Measurements from ENCODE around the gene RAB18. TPM values are rescaled to one million over a fixed set of nuclear protein-coding genes. Genes with fewer than 3 reads are reported as not detected.

Gene RAB18
- total RNA-seq, 1 experiment from 2014 or later, result 75.9 TPM

- BruUV-seq (replicated peaks), result no TSS peak
- Mint-ChIP-seq H3K36me3 (ENCODE audit: insufficient read depth, unreplicated experiment) (no peaks in the 10 kb centered on the region), H3K9me3 (ENCODE audit: low read depth, unreplicated experiment) (no peaks in the 10 kb centered on the region), H3K4me3 (ENCODE audit: low read depth, unreplicated experiment) (no peak overlapping the region), H3K27me3 (ENCODE audit: unreplicated experiment) (no peaks in the 10 kb centered on the region), H3K27ac (ENCODE audit: unreplicated experiment) (no peak overlapping the region), H3K4me1 (ENCODE audit: low read depth, unreplicated experiment) (peaks cover 9% of the 10 kb centered on the region)
- no peak for DNase-seq
- no peak for TF ChIP-seq CTCF (IDR thresholded peaks at IDR 0.05; ENCODE audit: unreplicated experiment)
- intact Hi-C loops (cut with micrococcal nuclease; ENCODE audit: unreplicated experiment), result no loop called here
- CTCF ChIA-PET, result interaction anchor here (0.6 to 1.4 kb wide), 2 partner anchors 19 to 67 kb away, joined by 3 to 6 read pairs; partner anchors contain the start of gene RAB18
Measured at GRCh38 chr10:27485368-27485767, 18.7 kb upstream of the RAB18 start.

- Mint-ChIP-seq H3K36me3 (ENCODE audit: insufficient read depth, unreplicated experiment) (no peaks in the 10 kb centered on the region), H3K27me3 (ENCODE audit: unreplicated experiment) (peaks cover 4% of the 10 kb centered on the region), H3K4me3 (ENCODE audit: low read depth, unreplicated experiment) (no peak overlapping the region), H3K27ac (ENCODE audit: unreplicated experiment) (no peak overlapping the region), H3K9me3 (ENCODE audit: low read depth, unreplicated experiment) (peaks cover 5% of the 10 kb centered on the region), H3K4me1 (ENCODE audit: low read depth, unreplicated experiment) (peaks cover 9% of the 10 kb centered on the region)
- TF ChIP-seq CTCF (IDR thresholded peaks at IDR 0.05; ENCODE audit: unreplicated experiment), result no peak
- BruUV-seq (replicated peaks), result no TSS peak
- no peak for DNase-seq
- CTCF ChIA-PET, result interaction anchor here (0.6 to 1.4 kb wide), 3 partner anchors 18 to 68 kb away, joined by 3 to 6 read pairs (median 3); partner anchors contain the start of gene RAB18
- intact Hi-C loops (cut with micrococcal nuclease; ENCODE audit: unreplicated experiment), result no loop called here
Measured at GRCh38 chr10:27485986-27486385, 18.1 kb upstream of the RAB18 start.

- Mint-ChIP-seq H3K36me3 (ENCODE audit: insufficient read depth, unreplicated experiment) (no peaks in the 10 kb centered on the region), H3K4me1 (ENCODE audit: low read depth, unreplicated experiment) (no peaks in the 10 kb centered on the region), H3K9me3 (ENCODE audit: low read depth, unreplicated experiment) (peaks cover 13% of the 10 kb centered on the region), H3K27ac (ENCODE audit: unreplicated experiment) (no peak overlapping the region), H3K27me3 (ENCODE audit: unreplicated experiment) (peaks cover 25% of the 10 kb centered on the region), H3K4me3 (ENCODE audit: low read depth, unreplicated experiment) (no peak overlapping the region)
- intact Hi-C loops (cut with micrococcal nuclease; ENCODE audit: unreplicated experiment), result no loop called here
- TF ChIP-seq CTCF (IDR thresholded peaks at IDR 0.05; ENCODE audit: unreplicated experiment), result no peak
- no TSS peak for BruUV-seq (replicated peaks)
- DNase-seq, result no peak
- CTCF ChIA-PET, result interaction anchor here (1.3 kb wide), 1 partner anchor 13 kb away, joined by 3 read pairs; no protein-coding TSS in a partner anchor
Measured at GRCh38 chr10:27490807-27491206, 13.3 kb upstream of the RAB18 start.

GRCh38 chr10:27494116-27494805, 9.8 kb upstream of the RAB18 start:
- no peaks in the 10 kb centered on the region for H3K36me3 Mint-ChIP-seq (ENCODE audit: insufficient read depth, unreplicated experiment)
- CTCF ChIA-PET, result interaction anchor here (0.7 kb wide), 1 partner anchor 1651 kb away, joined by 3 read pairs; no protein-coding TSS in a partner anchor
- no peaks in the 10 kb centered on the region for H3K4me1 Mint-ChIP-seq (ENCODE audit: low read depth, unreplicated experiment)
- H3K27me3 Mint-ChIP-seq (ENCODE audit: unreplicated experiment), result peaks cover 37% of the 10 kb centered on the region
- no peak for TF ChIP-seq CTCF (IDR thresholded peaks at IDR 0.05; ENCODE audit: unreplicated experiment)
- H3K27ac Mint-ChIP-seq (ENCODE audit: unreplicated experiment), result no peak overlapping the region
- BruUV-seq (replicated peaks), result no TSS peak
- intact Hi-C loops (cut with micrococcal nuclease; ENCODE audit: unreplicated experiment), result no loop called here
- DNase-seq, result no peak
- no peak overlapping the region for H3K4me3 Mint-ChIP-seq (ENCODE audit: low read depth, unreplicated experiment)
- peaks cover 13% of the 10 kb centered on the region for H3K9me3 Mint-ChIP-seq (ENCODE audit: low read depth, unreplicated experiment)

Measured in Calu3 (cell line).